Measurements from ENCODE around the gene MYPOP.
"Not testable (repeated sequence)": the region's sequence is repeated elsewhere in the genome, so short reads cannot be mapped to it uniquely, and the experiment has no call there.

MYPOP gene

DNA sequence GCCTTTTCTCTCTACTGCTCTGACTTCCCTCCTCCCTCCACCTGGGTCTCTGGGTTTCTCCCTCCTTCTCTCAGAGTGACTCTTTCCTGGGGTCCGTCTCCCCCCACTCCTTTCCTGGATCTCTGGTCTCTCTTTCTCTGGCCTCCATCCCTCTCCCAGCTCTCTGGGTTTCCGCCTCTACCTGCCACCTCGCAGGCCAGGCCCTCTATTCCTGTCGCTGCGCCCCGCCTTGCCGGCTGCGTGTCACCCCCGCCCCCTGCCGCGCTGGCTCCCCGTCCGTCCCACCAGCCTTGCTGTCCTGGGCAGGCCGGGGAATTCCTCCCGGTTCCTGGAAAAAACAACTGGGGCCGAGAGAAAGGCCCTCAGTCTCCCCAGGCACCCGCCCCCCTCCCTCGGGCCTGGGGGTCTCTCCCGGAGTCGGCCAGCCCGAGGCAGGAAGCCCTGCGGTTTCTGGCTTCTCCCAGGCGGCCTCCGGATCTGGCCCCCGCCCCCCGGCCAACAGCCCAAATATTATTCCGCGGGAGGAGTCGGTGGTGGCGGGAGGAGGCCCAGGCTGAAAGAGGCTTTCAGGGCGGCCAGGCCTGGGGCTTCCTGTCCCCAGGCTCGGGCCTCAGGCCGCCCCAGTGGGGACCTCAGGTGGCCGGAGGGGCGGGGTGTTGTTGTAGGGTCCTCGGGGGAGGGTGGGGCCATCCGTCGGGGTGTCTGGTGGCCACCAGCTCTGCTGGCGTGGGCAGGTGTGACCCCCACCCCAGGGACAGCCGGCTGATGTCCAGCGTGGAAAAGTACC, 25.8 kb downstream of the MYPOP start:
- no peak overlapping the region for H3K4me3 ChIP-seq (ENCODE audit: low read depth, low read length)
- TF ChIP-seq, protein P1, sequence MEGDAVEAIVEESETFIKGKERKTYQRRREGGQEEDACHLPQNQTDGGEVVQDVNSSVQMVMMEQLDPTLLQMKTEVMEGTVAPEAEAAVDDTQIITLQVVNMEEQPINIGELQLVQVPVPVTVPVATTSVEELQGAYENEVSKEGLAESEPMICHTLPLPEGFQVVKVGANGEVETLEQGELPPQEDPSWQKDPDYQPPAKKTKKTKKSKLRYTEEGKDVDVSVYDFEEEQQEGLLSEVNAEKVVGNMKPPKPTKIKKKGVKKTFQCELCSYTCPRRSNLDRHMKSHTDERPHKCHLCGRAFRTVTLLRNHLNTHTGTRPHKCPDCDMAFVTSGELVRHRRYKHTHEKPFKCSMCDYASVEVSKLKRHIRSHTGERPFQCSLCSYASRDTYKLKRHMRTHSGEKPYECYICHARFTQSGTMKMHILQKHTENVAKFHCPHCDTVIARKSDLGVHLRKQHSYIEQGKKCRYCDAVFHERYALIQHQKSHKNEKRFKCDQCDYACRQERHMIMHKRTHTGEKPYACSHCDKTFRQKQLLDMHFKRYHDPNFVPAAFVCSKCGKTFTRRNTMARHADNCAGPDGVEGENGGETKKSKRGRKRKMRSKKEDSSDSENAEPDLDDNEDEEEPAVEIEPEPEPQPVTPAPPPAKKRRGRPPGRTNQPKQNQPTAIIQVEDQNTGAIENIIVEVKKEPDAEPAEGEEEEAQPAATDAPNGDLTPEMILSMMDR (IDR thresholded peaks at IDR 0.05; ENCODE audit: borderline replicate concordance, insufficient read depth, low read depth, low read length): no peak

DNA sequence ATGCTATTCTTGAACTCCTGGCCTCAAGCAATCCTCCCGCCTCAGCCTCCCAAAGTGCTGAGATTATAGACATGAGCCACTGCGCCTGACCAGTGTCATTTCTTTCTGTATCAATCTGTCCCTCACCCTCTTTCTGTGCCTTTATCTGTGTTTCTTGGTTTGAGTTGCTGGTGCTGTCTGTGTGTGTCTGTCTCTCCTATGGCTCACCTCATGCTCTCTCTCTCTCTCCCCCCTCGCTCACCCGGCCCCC, 26.3 kb downstream of the MYPOP start:
- no peak overlapping the region for H3K4me3 ChIP-seq (ENCODE audit: low read depth, low read length)
- TF ChIP-seq, protein P1 (IDR thresholded peaks at IDR 0.05; ENCODE audit: borderline replicate concordance, insufficient read depth, low read depth, low read length): no peak

DNA sequence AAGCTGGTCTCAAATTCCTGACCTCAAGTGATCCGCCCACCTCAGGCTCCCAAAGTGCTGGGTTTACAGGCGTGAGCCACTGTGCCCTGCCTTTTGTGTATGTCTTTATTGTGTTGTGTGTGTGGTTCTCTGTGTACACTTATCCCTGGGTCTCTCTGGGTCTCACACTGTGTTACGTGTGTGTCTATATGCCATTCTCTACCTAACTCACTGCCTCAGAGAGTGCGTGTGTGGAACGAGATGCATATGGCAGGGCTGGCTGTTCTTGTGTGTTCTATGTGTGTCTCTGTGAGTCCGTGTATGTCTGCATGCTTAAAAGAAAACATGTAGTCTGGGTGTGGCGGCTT, 27.8 kb downstream of the MYPOP start:
- no peak overlapping the region for H3K4me3 ChIP-seq (ENCODE audit: low read depth, low read length)
- TF ChIP-seq, protein P1 (IDR thresholded peaks at IDR 0.05; ENCODE audit: borderline replicate concordance, insufficient read depth, low read depth, low read length): no peak

DNA sequence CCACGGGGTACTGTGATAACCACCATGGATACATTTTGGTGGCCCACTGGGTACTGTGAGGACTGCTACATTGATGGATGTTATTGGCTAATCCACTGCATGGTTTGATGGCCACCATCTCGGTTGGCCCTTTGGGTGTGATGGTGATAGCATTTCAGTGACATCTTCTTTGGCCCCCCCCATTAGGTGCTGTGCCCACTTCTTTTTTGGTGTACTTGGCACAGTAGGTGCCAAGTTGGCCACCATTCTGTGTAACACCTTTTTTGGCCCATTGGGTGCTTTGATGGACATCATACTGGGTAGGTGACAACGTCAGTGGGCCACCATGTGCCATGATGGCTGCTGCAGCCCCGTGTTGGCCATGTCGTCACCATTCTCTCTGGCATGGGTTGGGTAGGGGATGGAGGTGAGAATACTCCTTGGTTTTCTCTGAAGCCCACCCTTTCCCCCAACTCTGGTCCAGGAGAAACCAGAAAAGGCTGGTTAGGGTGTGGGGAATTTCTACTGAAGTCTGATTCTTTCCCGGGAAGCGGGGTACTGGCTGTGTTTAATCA, 29.1 kb downstream of the MYPOP start:
- TF ChIP-seq, protein P1 (IDR thresholded peaks at IDR 0.05; ENCODE audit: borderline replicate concordance, insufficient read depth, low read depth, low read length): no peak
- H3K4me3 ChIP-seq (ENCODE audit: low read depth, low read length): no peak overlapping the region

DNA sequence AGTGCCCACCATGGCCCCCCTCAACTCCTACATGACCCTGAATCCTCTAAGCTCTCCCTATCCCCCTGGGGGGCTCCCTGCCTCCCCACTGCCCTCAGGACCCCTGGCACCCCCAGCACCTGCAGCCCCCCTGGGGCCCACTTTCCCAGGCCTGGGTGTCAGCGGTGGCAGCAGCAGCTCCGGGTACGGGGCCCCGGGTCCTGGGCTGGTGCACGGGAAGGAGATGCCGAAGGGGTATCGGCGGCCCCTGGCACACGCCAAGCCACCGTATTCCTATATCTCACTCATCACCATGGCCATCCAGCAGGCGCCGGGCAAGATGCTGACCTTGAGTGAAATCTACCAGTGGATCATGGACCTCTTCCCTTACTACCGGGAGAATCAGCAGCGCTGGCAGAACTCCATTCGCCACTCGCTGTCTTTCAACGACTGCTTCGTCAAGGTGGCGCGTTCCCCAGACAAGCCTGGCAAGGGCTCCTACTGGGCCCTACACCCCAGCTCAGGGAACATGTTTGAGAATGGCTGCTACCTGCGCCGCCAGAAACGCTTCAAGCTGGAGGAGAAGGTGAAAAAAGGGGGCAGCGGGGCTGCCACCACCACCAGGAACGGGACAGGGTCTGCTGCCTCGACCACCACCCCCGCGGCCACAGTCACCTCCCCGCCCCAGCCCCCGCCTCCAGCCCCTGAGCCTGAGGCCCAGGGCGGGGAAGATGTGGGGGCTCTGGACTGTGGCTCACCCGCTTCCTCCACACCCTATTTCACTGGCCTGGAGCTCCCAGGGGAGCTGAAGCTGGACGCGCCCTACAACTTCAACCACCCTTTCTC, 30.1 kb downstream of the MYPOP start:
- TF ChIP-seq, protein P1 (IDR thresholded peaks at IDR 0.05; ENCODE audit: borderline replicate concordance, insufficient read depth, low read depth, low read length): no peak
- no peak overlapping the region for H3K4me3 ChIP-seq (ENCODE audit: low read depth, low read length)

DNA sequence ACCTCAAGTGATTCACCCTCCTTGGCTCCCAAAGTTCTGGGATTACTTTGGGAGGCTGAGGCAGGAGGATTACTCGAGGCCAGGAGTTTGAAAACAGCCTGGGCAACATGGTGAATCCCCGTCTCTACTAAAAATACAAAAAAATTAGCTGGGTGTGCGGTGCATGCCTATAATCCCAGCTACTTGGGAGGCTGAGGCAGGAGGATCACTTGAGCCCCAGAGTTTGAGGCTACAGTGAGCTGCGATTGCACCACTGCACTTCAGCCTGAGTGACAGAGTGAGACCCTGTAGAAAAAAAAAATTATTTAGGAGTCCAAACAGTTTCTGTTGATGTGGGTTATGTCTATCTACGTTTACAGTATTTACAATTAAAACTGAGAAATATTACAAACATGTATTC, 31.6 kb downstream of the MYPOP start:
- TF ChIP-seq, protein P1 (IDR thresholded peaks at IDR 0.05; ENCODE audit: borderline replicate concordance, insufficient read depth, low read depth, low read length): no peak
- H3K4me3 ChIP-seq (ENCODE audit: low read depth, low read length): no peak overlapping the region

DNA sequence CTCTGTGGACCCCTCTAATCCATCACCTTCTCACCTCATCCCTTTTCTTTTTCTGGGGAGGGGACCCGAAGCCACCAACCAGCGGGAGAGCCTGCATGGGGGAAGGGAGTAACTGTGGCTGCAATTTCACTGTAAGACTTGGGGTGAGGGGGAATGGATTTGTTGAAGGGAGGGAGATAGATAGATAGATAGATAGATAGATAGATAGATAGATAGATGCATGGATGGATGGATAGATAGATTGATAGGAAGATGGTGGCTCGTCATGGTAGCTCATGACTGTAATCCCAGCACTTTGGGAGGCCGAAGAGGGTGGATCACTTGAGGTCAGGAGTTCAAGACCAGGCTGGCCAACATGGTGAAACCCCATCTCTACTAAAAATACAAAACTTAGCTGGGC, 35.2 kb downstream of the MYPOP start:
- H3K4me3 ChIP-seq (ENCODE audit: low read depth, low read length): not testable (repeated sequence)

Data from GM12875 (cell line).